GM12878 (cell line): Measurements from ENCODE around the gene ATP13A1. TPM values are rescaled to one million over a fixed set of nuclear protein-coding genes. Genes with fewer than 3 reads are reported as not detected.
A peak's percentile ranks its signal among the peaks of the same experiment; 100 is the strongest.

Source experiments
- ASH2L ChIP-seq: fragments of 300-600, 200-600 bp; sonication (generic); IDR thresholded peaks from 2 replicates; pipeline ENCODE4 v1.6.1; 2017; ENCODE audit warnings: low read depth, mild to moderate bottlenecking, borderline replicate concordance
- BACH1 ChIP-seq: fragments of 450-650 bp; IDR thresholded peaks from 2 replicates; pipeline ENCODE4 v1.6.1; 2017; ENCODE audit warnings: mild to moderate bottlenecking, borderline replicate concordance
- CHD1 ChIP-seq: IDR thresholded peaks from 2 replicates; pipeline ENCODE4 v1.6.1; 2012; ENCODE audit warnings: low read depth, low read length, improper control_type of control experiment
- CREM ChIP-seq: IDR thresholded peaks from 2 replicates; pipeline ENCODE4 v1.6.1; 2014; ENCODE audit warnings: antibody characterized with exemption, low read depth
- ESRRA ChIP-seq: IDR thresholded peaks from 2 replicates; pipeline ENCODE4 v1.6.1; 2012; ENCODE audit warnings: mild to moderate bottlenecking, low read length, improper control_type of control experiment
- GABPA ChIP-seq: IDR thresholded peaks from 2 replicates; pipeline ENCODE4 v1.6.1; 2014; ENCODE audit warnings: antibody characterized with exemption, low read depth, mild to moderate bottlenecking, inconsistent platforms
- HCFC1 ChIP-seq: fragments of 150-350 bp; IDR thresholded peaks from 2 replicates; pipeline ENCODE4 v1.6.1; 2014; ENCODE audit warnings: low read length
- IRF4 ChIP-seq: IDR thresholded peaks from 2 replicates; pipeline ENCODE4 v1.6.1; 2011; ENCODE audit warnings: low read depth, low read length
- MEF2A ChIP-seq: IDR thresholded peaks from 2 replicates; pipeline ENCODE4 v1.6.1; 2011; ENCODE audit warnings: low read depth, mild to moderate bottlenecking, low read length, moderate library complexity; ENCODE audit not compliant: insufficient read depth
- MEF2B ChIP-seq: fragments of 450-650 bp; IDR thresholded peaks from 2 replicates; pipeline ENCODE4 v1.6.1; 2018; ENCODE audit warnings: mild to moderate bottlenecking, moderate library complexity; ENCODE audit not compliant: partially characterized antibody, poor library complexity, severe bottlenecking
- NFYA ChIP-seq: IDR thresholded peaks from 2 replicates; pipeline ENCODE4 v1.6.1; 2011; ENCODE audit warnings: low read depth, mild to moderate bottlenecking, low read length, improper control_type of control experiment, borderline replicate concordance
- NFYB ChIP-seq: IDR thresholded peaks from 2 replicates; pipeline ENCODE4 v1.6.1; 2011; ENCODE audit warnings: low read depth, mild to moderate bottlenecking, low read length, improper control_type of control experiment, moderate library complexity; ENCODE audit not compliant: insufficient read depth
- NR2C2 ChIP-seq: IDR thresholded peaks from 2 replicates; pipeline ENCODE4 v1.6.1; 2011; ENCODE audit warnings: borderline replicate concordance, low read depth; ENCODE audit not compliant: control insufficient read depth, insufficient read length
- PAX8 ChIP-seq: fragments of 450-650 bp; IDR thresholded peaks from 2 replicates; pipeline ENCODE4 v1.6.1; 2017; ENCODE audit warnings: mild to moderate bottlenecking, moderate library complexity
- RFX5 ChIP-seq: IDR thresholded peaks from 2 replicates; pipeline ENCODE4 v1.6.1; 2011; ENCODE audit warnings: low read depth, low read length, improper control_type of control experiment
- SP1 ChIP-seq: IDR thresholded peaks from one replicate; pipeline ENCODE4 v1.6.1; 2011; ENCODE audit warnings: low read depth, low read length
- SREBF2 ChIP-seq: IDR thresholded peaks from 2 replicates; pipeline ENCODE4 v1.6.1; 2012; ENCODE audit warnings: mild to moderate bottlenecking, low read length
- TBL1XR1 ChIP-seq: IDR thresholded peaks from 2 replicates; pipeline ENCODE4 v1.6.1; 2012; ENCODE audit warnings: low read depth, low read length, improper control_type of control experiment
- TCF12 ChIP-seq: IDR thresholded peaks from 2 replicates; pipeline ENCODE4 v1.6.1; 2011; ENCODE audit warnings: low read depth, mild to moderate bottlenecking, low read length
- polyA plus RNA-seq, 11 experiments: library from polyadenylated mRNA; depleted of rRNA in 4 of 11; unstranded in 6 of 11; stranded (reverse) in 5 of 11; fragments of >200 nt; fragmentation: Nextera tagmentation in 4 of 11; fragmentation: Illumina TruSeq in 1 of 11; extraction: Ambion mirVana in 4 of 11; extraction: Trizol in 1 of 11; gene quantifications; 1 replicate in 1 of 11; 2 replicates in 10 of 11; pipeline versions ENCODE4 v1.2.1 to v1.2.3, GENCODE V29; 2011 to 2016; ENCODE audit warnings: inconsistent platforms in 2 of 11, missing spikeins in 2 of 11, low read depth in 1 of 11
- total RNA-seq, 4 experiments: library from RNA; depleted of rRNA in 3 of 4; stranded (reverse); fragments of >200 nt in 3 of 4; fragmentation: Illumina TruSeq in 1 of 4; extraction: Trizol in 1 of 4; gene quantifications; 2 replicates each; pipeline versions ENCODE4 v1.2.1 to v1.2.3, GENCODE V29; 2013 to 2021
- TF ChIP-seq, protein P1 (sequence below): IDR thresholded peaks from 2 replicates; pipeline ENCODE4 v1.6.1; 2012; ENCODE audit warnings: low read depth, low read length, improper control_type of control experiment
- TF ChIP-seq, protein P2 (sequence below): fragments of 450-650 bp; IDR thresholded peaks from 2 replicates; pipeline ENCODE4 v1.6.1; 2016; ENCODE audit warnings: mild to moderate bottlenecking
- TF ChIP-seq, protein P3 (sequence below): fragments of 450-650 bp; IDR thresholded peaks from 2 replicates; pipeline ENCODE4 v1.6.1; 2014; ENCODE audit warnings: mild to moderate bottlenecking
- TF ChIP-seq, protein P4 (sequence below): IDR thresholded peaks from 2 replicates; pipeline ENCODE4 v1.6.1; 2011; ENCODE audit warnings: borderline replicate concordance, low read depth, mild to moderate bottlenecking, moderate library complexity, mixed read lengths, low read length; ENCODE audit not compliant: insufficient read depth; ENCODE audit errors: extremely low read length
- TF ChIP-seq, protein P5 (sequence below), 3 experiments: IDR thresholded peaks in 2 of 3; conservative IDR thresholded peaks in 1 of 3; 2 replicates each; pipeline ENCODE4 v1.5.1; 2011; ENCODE audit warnings: low read depth in 3 of 3, low read length in 3 of 3, mild to moderate bottlenecking in 3 of 3, control low read depth in 2 of 3, moderate library complexity in 2 of 3, inconsistent platforms in 1 of 3, mixed read lengths in 1 of 3; ENCODE audit not compliant: control insufficient read depth in 2 of 3, insufficient read depth in 1 of 3; ENCODE audit errors: extremely low read depth in 1 of 3

The ATP13A1 gene
- total and polyA plus RNA-seq, 10 of the 15 experiments (the other 5 are each of a cell fraction or from before 2014, with no cell fraction given): 0.37 to 91.0 (median 29.8) TPM

DNA sequence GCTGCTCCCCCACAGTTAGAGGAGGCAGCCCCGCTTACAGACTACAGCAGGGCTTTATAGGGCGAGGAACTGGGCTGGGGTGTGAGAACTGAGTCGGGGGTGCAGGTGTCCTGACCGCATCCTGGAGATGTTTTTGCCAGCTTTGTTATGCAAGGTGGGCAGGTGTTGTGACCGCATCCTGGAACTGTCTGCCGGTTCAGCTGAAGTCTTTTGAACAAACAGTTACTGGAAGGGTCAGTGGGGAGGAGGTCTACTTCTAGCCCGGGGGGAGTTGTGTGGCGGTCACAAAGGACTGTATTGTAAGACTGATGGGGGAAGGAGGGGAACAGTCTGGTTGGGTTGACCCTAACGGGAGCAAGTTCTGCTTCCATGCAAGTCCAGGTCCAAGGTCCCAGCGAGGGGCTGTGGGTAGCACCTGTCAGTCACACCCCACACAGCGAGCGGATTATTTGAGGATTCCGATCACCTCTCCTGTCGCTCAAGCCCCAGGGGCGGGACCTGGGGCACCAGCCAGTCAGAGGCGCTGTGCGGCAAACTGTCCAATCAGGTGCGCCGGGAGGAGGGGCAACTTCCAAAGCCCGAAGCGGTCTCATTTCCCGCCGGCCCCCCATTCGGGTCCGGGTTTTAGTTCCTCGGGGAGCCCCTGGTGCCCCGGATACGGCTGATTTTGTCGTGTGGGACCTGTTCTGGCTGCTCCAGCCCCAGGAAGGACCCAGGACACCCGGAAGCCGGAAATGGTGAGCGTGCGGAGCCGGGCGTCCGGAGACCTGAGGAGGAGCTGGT is 4.9 kb upstream of the ATP13A1 start, which contains the start of gene ZNF101 (continued):
- TF ChIP-seq, protein P1, sequence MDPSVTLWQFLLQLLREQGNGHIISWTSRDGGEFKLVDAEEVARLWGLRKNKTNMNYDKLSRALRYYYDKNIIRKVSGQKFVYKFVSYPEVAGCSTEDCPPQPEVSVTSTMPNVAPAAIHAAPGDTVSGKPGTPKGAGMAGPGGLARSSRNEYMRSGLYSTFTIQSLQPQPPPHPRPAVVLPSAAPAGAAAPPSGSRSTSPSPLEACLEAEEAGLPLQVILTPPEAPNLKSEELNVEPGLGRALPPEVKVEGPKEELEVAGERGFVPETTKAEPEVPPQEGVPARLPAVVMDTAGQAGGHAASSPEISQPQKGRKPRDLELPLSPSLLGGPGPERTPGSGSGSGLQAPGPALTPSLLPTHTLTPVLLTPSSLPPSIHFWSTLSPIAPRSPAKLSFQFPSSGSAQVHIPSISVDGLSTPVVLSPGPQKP: no peak
- TF ChIP-seq ESRRA (no peak), IRF4 (no peak), MEF2A (0 out of 2 replicates have a peak, but pooled peaks have one; percentile 26), BACH1 (peak; percentile 46; the same call in 1 of the 2 replicates), NFYB (peak; percentile 100), SP1 (peak; percentile 95), NFYA (peak; percentile 78), HCFC1 (no peak), PAX8 (no peak), NR2C2 (no peak), CREM (0 out of 2 replicates have a peak, but pooled peaks have one; percentile 11), RFX5 (no peak), CHD1 (peak; percentile 70; the same call in 1 of the 2 replicates), TCF12 (peak; percentile 97), SREBF2 (no peak), ASH2L (no peak), TBL1XR1 (no peak), GABPA (peak; percentile 92), MEF2B (peak; percentile 67)
- TF ChIP-seq, protein P2, sequence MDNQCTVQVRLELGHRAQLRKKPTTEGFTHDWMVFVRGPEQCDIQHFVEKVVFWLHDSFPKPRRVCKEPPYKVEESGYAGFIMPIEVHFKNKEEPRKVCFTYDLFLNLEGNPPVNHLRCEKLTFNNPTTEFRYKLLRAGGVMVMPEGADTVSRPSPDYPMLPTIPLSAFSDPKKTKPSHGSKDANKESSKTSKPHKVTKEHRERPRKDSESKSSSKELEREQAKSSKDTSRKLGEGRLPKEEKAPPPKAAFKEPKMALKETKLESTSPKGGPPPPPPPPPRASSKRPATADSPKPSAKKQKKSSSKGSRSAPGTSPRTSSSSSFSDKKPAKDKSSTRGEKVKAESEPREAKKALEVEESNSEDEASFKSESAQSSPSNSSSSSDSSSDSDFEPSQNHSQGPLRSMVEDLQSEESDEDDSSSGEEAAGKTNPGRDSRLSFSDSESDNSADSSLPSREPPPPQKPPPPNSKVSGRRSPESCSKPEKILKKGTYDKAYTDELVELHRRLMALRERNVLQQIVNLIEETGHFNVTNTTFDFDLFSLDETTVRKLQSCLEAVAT: peak; percentile 44; the same call in 1 of the 2 replicates
- TF ChIP-seq, protein P3, sequence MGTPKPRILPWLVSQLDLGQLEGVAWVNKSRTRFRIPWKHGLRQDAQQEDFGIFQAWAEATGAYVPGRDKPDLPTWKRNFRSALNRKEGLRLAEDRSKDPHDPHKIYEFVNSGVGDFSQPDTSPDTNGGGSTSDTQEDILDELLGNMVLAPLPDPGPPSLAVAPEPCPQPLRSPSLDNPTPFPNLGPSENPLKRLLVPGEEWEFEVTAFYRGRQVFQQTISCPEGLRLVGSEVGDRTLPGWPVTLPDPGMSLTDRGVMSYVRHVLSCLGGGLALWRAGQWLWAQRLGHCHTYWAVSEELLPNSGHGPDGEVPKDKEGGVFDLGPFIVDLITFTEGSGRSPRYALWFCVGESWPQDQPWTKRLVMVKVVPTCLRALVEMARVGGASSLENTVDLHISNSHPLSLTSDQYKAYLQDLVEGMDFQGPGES: peak; percentile 84
- TF ChIP-seq, protein P4, sequence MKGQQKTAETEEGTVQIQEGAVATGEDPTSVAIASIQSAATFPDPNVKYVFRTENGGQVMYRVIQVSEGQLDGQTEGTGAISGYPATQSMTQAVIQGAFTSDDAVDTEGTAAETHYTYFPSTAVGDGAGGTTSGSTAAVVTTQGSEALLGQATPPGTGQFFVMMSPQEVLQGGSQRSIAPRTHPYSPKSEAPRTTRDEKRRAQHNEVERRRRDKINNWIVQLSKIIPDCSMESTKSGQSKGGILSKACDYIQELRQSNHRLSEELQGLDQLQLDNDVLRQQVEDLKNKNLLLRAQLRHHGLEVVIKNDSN: no peak
- TF ChIP-seq, protein P5, sequence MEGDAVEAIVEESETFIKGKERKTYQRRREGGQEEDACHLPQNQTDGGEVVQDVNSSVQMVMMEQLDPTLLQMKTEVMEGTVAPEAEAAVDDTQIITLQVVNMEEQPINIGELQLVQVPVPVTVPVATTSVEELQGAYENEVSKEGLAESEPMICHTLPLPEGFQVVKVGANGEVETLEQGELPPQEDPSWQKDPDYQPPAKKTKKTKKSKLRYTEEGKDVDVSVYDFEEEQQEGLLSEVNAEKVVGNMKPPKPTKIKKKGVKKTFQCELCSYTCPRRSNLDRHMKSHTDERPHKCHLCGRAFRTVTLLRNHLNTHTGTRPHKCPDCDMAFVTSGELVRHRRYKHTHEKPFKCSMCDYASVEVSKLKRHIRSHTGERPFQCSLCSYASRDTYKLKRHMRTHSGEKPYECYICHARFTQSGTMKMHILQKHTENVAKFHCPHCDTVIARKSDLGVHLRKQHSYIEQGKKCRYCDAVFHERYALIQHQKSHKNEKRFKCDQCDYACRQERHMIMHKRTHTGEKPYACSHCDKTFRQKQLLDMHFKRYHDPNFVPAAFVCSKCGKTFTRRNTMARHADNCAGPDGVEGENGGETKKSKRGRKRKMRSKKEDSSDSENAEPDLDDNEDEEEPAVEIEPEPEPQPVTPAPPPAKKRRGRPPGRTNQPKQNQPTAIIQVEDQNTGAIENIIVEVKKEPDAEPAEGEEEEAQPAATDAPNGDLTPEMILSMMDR (IDR thresholded peaks at IDR 0.05 in 2 of 3, conservative IDR thresholded peaks at IDR 0.05 in 1 of 3; ENCODE audit: control insufficient read depth in 2 of 3, extremely low read depth in 1 of 3, insufficient read depth in 1 of 3, low read depth in 3 of 3, low read length in 3 of 3): no peak
